ENCODE results near the gene PRPSAP2. TPM values are rescaled to one million over a fixed set of nuclear protein-coding genes. Genes with fewer than 3 reads are reported as not detected.
A peak's percentile ranks its signal among the peaks of the same experiment; 100 is the strongest.
"Not testable (repeated sequence)": the region's sequence is repeated elsewhere in the genome, so short reads cannot be mapped to it uniquely, and the experiment has no call there.

PRPSAP2 gene
- total and polyA plus RNA-seq, 5 experiments from 2014 or later: 36.9 to 53.1 (median 47.6) TPM

- DNase-seq (no peak), ATAC-seq (no peak)
- Mint-ChIP-seq H3K27ac (peak overlapping the region in 2 of 10 donors; percentile 47 to 76), H3K4me3 (no peak overlapping the region), H3K36me3 (no peaks in the 10 kb centered on the region), H3K27me3 (peaks cover 0 to 1% (median 0%) of the 10 kb centered on the region in 5 donors), H3K4me1 (peaks cover 17 to 51% (median 31%) of the 10 kb centered on the region in 4 donors), H3K9me3 (no peaks in the 10 kb centered on the region)
- POLR2A ChIA-PET: no interaction called here
Measured at GRCh38 chr17:18950346-18950745, 92.4 kb downstream of the PRPSAP2 start.

GRCh38 chr17:18950944-18951905 is 93.3 kb downstream of the PRPSAP2 start:
- POLR2A ChIA-PET: no interaction called here
- Mint-ChIP-seq H3K27me3 (no peaks in the 10 kb centered on the region), H3K9me3 (no peaks in the 10 kb centered on the region), H3K36me3 (no peaks in the 10 kb centered on the region), H3K4me1 (peaks cover 17 to 51% (median 34%) of the 10 kb centered on the region in 4 donors), H3K4me3 (no peak overlapping the region), H3K27ac (peak overlapping the region in 2 of 10 donors; percentile 22 to 76)
- no peak for ATAC-seq
- DNase-seq: no peak

- ATAC-seq: no peak
- DNase-seq: no peak
- Mint-ChIP-seq H3K27me3 (no peaks in the 10 kb centered on the region), H3K36me3 (no peaks in the 10 kb centered on the region), H3K4me3 (no peak within 1 kb of the TSS), H3K9me3 (no peaks in the 10 kb centered on the region), H3K27ac (peak within 1 kb of the TSS in 3 of 10 donors; percentile 1 to 25 (median 22)), H3K4me1 (peaks cover 14 to 51% (median 36%) of the 10 kb centered on the region in 4 donors)
- POLR2A ChIA-PET: no interaction called here
Measured at GRCh38 chr17:18951941-18952842, 94.3 kb downstream of the PRPSAP2 start, which contains the start of gene SLC5A10. Gene SLC5A10, plus strand, starts transcription at chr17:18952165. Its CDS starts 41 bp downstream, at chr17:18952206.

- ATAC-seq: no peak
- no peaks in the 10 kb centered on the region for H3K36me3 Mint-ChIP-seq
- peaks cover 14 to 55% (median 41%) of the 10 kb centered on the region in 4 donors for H3K4me1 Mint-ChIP-seq
- H3K27me3 Mint-ChIP-seq: no peaks in the 10 kb centered on the region
- no peaks in the 10 kb centered on the region for H3K9me3 Mint-ChIP-seq
- H3K4me3 Mint-ChIP-seq: no peak overlapping the region
- no peak for DNase-seq
- peak overlapping the region in 2 of 10 donors; percentile 36 to 71 for H3K27ac Mint-ChIP-seq
- POLR2A ChIA-PET: interaction anchor here (0.7 kb wide), 2 partner anchors 22 to 836 kb away, joined by 3 to 7 read pairs; no protein-coding TSS in a partner anchor
Measured at GRCh38 chr17:18953231-18953728, 95.3 kb downstream of the PRPSAP2 start.

- ATAC-seq: no peak
- Mint-ChIP-seq H3K4me3 (peak overlapping the region in 8 of 10 donors; percentile 14 to 79 (median 66)), H3K27me3 (no peaks in the 10 kb centered on the region), H3K4me1 (peaks cover 14 to 65% (median 42%) of the 10 kb centered on the region in 4 donors), H3K36me3 (no peaks in the 10 kb centered on the region), H3K27ac (peak overlapping the region in 9 of 10 donors; percentile 47 to 90 (median 79)), H3K9me3 (no peaks in the 10 kb centered on the region)
- no peak for DNase-seq
- POLR2A ChIA-PET: interaction anchor here (1.5 to 1.6 kb wide), 2 partner anchors 28 to 97 kb away, joined by 6 to 7 read pairs; partner anchors contain the start of gene PRPSAP2
Measured at GRCh38 chr17:18954321-18954720, 96.4 kb downstream of the PRPSAP2 start.

GRCh38 chr17:18955009-18955408 is 97.1 kb downstream of the PRPSAP2 start:
- DNase-seq (no peak), ATAC-seq (no peak)
- Mint-ChIP-seq H3K9me3 (no peaks in the 10 kb centered on the region), H3K27ac (peak overlapping the region; percentile 51 to 96 (median 88)), H3K4me1 (peaks cover 15 to 67% (median 40%) of the 10 kb centered on the region in 4 donors), H3K36me3 (no peaks in the 10 kb centered on the region), H3K27me3 (no peaks in the 10 kb centered on the region), H3K4me3 (peak overlapping the region; percentile 60 to 85 (median 74))
- POLR2A ChIA-PET: interaction anchor here (0.7 to 1.6 kb wide), 11 partner anchors 12 to 99 kb away, joined by 3 to 7 read pairs (median 4); partner anchors contain the start of gene PRPSAP2

GRCh38 chr17:18956021-18956420 is 98.1 kb downstream of the PRPSAP2 start:
- not testable (repeated sequence) for H3K36me3 Mint-ChIP-seq, H3K27me3 Mint-ChIP-seq, DNase-seq, H3K9me3 Mint-ChIP-seq, ATAC-seq
- Mint-ChIP-seq H3K27ac (peak overlapping the region in 9 of 10 donors; percentile 51 to 96 (median 87)), H3K4me1 (peaks cover 20 to 69% (median 44%) of the 10 kb centered on the region in 4 donors), H3K4me3 (peak overlapping the region in 5 of 10 donors; percentile 62 to 85 (median 73))
- POLR2A ChIA-PET: interaction anchor here (0.6 to 1.6 kb wide), 11 partner anchors 13 to 107 kb away, joined by 3 to 8 read pairs (median 4); partner anchors contain the start of gene PRPSAP2

- Mint-ChIP-seq H3K27ac (peak overlapping the region in 4 of 10 donors; percentile 15 to 73 (median 28)), H3K4me3 (peak overlapping the region in 3 of 10 donors; percentile 22 to 58 (median 22)), H3K27me3 (no peaks in the 10 kb centered on the region), H3K4me1 (peaks cover 20 to 68% (median 45%) of the 10 kb centered on the region in 4 donors), H3K9me3 (no peaks in the 10 kb centered on the region), H3K36me3 (no peaks in the 10 kb centered on the region)
- ATAC-seq (no peak), DNase-seq (no peak)
- POLR2A ChIA-PET: interaction anchor here (0.7 to 1.4 kb wide), 3 partner anchors 24 to 62 kb away, joined by 4 to 7 read pairs (median 6); no protein-coding TSS in a partner anchor
Measured at GRCh38 chr17:18956581-18956980, 98.7 kb downstream of the PRPSAP2 start.

- Mint-ChIP-seq H3K27me3 (no peaks in the 10 kb centered on the region), H3K4me3 (peak overlapping the region in 3 of 10 donors; percentile 3 to 50 (median 31)), H3K36me3 (no peaks in the 10 kb centered on the region), H3K27ac (peak overlapping the region in 4 of 10 donors; percentile 27 to 67 (median 39)), H3K4me1 (peaks cover 22 to 67% (median 45%) of the 10 kb centered on the region in 4 donors), H3K9me3 (no peaks in the 10 kb centered on the region)
- POLR2A ChIA-PET: no interaction called here
- peak in 1 of 10 donors; percentile 30 for DNase-seq
- no peak for ATAC-seq
Measured at GRCh38 chr17:18957831-18958230, 99.9 kb downstream of the PRPSAP2 start.

GRCh38 chr17:18958611-18959010 is 100.7 kb downstream of the PRPSAP2 start:
- POLR2A ChIA-PET: interaction anchor here (0.6 kb wide), 1 partner anchor 32 kb away, joined by 3 read pairs; no protein-coding TSS in a partner anchor
- peak in 1 of 10 donors; percentile 53 for DNase-seq
- ATAC-seq: no peak
- no peaks in the 10 kb centered on the region for H3K9me3 Mint-ChIP-seq
- H3K36me3 Mint-ChIP-seq: no peaks in the 10 kb centered on the region
- peaks cover 22 to 62% (median 41%) of the 10 kb centered on the region in 4 donors for H3K4me1 Mint-ChIP-seq
- H3K27me3 Mint-ChIP-seq: no peaks in the 10 kb centered on the region
- no peak overlapping the region for H3K4me3 Mint-ChIP-seq
- H3K27ac Mint-ChIP-seq: peak overlapping the region in 5 of 10 donors; percentile 37 to 74 (median 47)

GRCh38 chr17:18959071-18959844 is 101.3 kb downstream of the PRPSAP2 start:
- H3K4me1 Mint-ChIP-seq: peaks cover 18 to 55% (median 36%) of the 10 kb centered on the region in 4 donors
- no peaks in the 10 kb centered on the region for H3K36me3 Mint-ChIP-seq
- POLR2A ChIA-PET: interaction anchor here (0.6 kb wide), 1 partner anchor 32 kb away, joined by 3 read pairs; no protein-coding TSS in a partner anchor
- peak overlapping the region in 3 of 10 donors; percentile 11 to 74 (median 29) for H3K27ac Mint-ChIP-seq
- H3K27me3 Mint-ChIP-seq: no peaks in the 10 kb centered on the region
- DNase-seq (peak in 1 of 10 donors; percentile 38), ATAC-seq (no peak)
- H3K9me3 Mint-ChIP-seq: no peaks in the 10 kb centered on the region
- H3K4me3 Mint-ChIP-seq: no peak overlapping the region
